SU-DHL-6 (cell line): ENCODE measurements around the gene OPRM1.

Experiments
- EZH2phosphoT487 ChIP-seq: fragments of 200-600 bp; sonication (generic), shearing (Covaris generic); conservative IDR thresholded peaks from 2 replicates; pipeline ENCODE4 v1.6.1; 2018; ENCODE audit warnings: mild to moderate bottlenecking, antibody characterized with exemption, low read length, moderate library complexity, mixed read lengths
- TF ChIP-seq, protein P1 (sequence below): fragments of 200-600 bp; sonication (generic); IDR thresholded peaks from one replicate; pipeline ENCODE4 v1.5.1; 2017; ENCODE audit warnings: antibody characterized with exemption, mild to moderate bottlenecking, low read length, moderate library complexity; ENCODE audit not compliant: insufficient read depth, poor library complexity, severe bottlenecking

DNA sequence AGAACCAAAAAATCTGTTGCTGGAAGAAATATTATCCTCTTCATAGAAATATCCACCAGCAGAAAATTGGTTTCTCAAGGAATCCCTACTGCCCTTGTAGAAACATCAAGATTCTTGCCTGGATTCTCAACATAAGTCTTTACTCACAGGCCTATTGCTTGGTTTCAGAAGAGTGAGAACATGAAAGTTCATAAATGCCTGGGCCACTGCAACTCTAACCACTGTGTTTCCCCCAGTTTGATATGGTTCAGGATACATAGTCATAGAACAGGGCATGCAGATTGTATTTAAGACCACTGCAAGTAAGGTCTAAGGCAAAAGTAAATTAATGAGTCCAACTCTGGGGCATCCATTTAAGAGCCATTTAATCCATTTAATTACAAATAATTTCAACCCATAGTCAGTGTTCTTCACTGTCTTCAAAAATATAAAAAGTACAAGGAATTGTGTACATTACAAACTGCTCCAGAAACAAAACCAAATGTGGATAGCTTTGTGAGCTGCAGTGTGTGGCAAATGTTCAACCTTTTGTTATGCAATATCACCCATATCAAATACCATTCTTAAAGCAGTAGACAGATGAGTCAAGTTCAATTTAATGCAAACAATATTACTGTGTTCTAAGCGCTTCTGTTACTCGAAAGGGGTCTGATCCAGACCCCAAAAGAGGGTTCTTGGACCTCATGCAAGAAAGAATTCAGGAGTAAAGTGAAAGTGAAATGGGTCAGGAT is 83.3 kb downstream of the OPRM1 start:
- TF ChIP-seq, protein P1, sequence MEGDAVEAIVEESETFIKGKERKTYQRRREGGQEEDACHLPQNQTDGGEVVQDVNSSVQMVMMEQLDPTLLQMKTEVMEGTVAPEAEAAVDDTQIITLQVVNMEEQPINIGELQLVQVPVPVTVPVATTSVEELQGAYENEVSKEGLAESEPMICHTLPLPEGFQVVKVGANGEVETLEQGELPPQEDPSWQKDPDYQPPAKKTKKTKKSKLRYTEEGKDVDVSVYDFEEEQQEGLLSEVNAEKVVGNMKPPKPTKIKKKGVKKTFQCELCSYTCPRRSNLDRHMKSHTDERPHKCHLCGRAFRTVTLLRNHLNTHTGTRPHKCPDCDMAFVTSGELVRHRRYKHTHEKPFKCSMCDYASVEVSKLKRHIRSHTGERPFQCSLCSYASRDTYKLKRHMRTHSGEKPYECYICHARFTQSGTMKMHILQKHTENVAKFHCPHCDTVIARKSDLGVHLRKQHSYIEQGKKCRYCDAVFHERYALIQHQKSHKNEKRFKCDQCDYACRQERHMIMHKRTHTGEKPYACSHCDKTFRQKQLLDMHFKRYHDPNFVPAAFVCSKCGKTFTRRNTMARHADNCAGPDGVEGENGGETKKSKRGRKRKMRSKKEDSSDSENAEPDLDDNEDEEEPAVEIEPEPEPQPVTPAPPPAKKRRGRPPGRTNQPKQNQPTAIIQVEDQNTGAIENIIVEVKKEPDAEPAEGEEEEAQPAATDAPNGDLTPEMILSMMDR = no peak
- TF ChIP-seq EZH2phosphoT487 = no peak
